Epithelial cell of esophagus (primary cell): ENCODE results near the gene MBD3.

Experiments
- DNase-seq: peaks from one replicate; pipeline ENCODE4 v3.0.0; 2010; ENCODE audit warnings: low read depth
- H3K4me3 ChIP-seq: 2 replicates; pipeline ENCODE4 v1.5.1; 2011; ENCODE audit warnings: mild to moderate bottlenecking, low read length, control low read depth
- TF ChIP-seq, protein P1 (sequence below): IDR thresholded peaks from 2 replicates; pipeline ENCODE4 v1.5.1; 2011; ENCODE audit warnings: low read depth, mild to moderate bottlenecking, low read length, control low read depth, inconsistent platforms; ENCODE audit not compliant: insufficient read depth; ENCODE audit errors: missing control alignments

Gene MBD3

DNA sequence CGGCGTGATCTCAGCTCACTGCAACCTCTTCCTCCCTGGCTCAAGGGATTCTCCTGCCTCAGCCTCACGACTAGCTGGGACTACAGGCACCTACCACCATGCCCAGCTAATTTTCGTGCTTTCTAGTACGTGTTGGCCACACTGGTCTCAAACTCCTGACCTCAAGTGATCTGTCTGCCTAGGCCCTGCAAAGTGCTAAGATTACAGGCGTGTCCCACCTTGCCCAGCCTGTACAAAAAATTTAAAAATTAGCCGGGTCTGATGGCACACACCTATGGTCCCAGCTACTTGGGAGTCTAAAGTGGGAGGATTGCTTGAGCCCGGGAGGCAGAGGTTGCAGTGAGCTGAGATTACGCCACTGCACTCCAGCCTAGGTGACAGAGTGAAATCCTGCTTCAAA is 19.9 kb downstream of the MBD3 start:
- DNase-seq: no peak
- no peak overlapping the region for H3K4me3 ChIP-seq
- TF ChIP-seq, protein P1, sequence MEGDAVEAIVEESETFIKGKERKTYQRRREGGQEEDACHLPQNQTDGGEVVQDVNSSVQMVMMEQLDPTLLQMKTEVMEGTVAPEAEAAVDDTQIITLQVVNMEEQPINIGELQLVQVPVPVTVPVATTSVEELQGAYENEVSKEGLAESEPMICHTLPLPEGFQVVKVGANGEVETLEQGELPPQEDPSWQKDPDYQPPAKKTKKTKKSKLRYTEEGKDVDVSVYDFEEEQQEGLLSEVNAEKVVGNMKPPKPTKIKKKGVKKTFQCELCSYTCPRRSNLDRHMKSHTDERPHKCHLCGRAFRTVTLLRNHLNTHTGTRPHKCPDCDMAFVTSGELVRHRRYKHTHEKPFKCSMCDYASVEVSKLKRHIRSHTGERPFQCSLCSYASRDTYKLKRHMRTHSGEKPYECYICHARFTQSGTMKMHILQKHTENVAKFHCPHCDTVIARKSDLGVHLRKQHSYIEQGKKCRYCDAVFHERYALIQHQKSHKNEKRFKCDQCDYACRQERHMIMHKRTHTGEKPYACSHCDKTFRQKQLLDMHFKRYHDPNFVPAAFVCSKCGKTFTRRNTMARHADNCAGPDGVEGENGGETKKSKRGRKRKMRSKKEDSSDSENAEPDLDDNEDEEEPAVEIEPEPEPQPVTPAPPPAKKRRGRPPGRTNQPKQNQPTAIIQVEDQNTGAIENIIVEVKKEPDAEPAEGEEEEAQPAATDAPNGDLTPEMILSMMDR: no peak

DNA sequence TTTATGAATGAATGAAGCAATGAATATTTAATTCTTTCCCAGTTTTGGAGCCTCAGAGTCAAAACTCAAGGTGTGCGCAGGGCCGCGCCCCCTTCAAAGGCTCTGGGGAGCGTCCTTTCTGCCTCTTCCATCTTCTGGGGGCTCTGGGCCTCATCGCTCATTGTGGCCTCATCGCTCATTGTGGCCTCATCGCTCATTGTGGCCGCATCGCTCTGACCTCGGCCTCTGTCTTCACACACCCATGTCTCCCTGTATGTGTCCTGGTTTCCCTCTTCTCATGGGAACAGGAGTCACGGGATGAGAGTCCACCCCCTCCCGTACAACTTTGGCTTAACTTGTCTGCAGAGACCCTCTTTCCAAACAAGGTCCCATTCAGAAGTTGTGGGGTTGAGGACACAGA is 21.3 kb downstream of the MBD3 start:
- DNase-seq: no peak
- H3K4me3 ChIP-seq: no peak overlapping the region
- TF ChIP-seq, protein P1: no peak

DNA sequence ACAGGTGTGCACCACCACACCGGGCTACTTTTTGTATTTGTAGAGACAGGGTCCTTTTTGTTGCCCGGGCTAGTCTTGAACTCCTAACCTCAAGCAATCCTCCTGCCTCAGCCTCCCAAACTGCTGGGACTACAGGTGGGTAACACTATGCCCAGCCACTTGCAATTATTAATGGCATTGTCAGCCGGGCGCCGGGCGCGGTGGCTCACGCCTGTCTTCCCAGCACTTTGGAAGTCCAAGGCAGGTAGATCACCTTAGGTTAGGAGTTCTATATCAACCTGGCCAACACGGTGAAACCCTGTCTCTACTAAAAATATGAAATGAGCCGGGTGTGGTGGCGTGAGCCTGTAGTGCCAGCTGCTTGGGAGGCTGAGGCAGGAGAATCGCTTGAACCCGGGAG is 21.8 kb downstream of the MBD3 start:
- no peak for DNase-seq
- TF ChIP-seq, protein P1: no peak
- no peak overlapping the region for H3K4me3 ChIP-seq

GRCh38 chr19:1569997-1570396 is 22.7 kb downstream of the MBD3 start:
- DNase-seq: no peak
- TF ChIP-seq, protein P1: no peak

GRCh38 chr19:1568320-1569019 is 24.2 kb downstream of the MBD3 start, which contains the start of gene MEX3D:
TSS of gene MEX3D (minus strand) at chr19:1568325. CDS start at chr19:1568058, 267 bp downstream.
- peak; percentile 77 for DNase-seq
- TF ChIP-seq, protein P1: no peak
- H3K4me3 ChIP-seq: peak within 1 kb of the TSS; percentile 59

More at GRCh38 chr19:1569997-1570396, 22.7 kb downstream of the MBD3 start:
- H3K4me3 ChIP-seq: no peak overlapping the region

DNA sequence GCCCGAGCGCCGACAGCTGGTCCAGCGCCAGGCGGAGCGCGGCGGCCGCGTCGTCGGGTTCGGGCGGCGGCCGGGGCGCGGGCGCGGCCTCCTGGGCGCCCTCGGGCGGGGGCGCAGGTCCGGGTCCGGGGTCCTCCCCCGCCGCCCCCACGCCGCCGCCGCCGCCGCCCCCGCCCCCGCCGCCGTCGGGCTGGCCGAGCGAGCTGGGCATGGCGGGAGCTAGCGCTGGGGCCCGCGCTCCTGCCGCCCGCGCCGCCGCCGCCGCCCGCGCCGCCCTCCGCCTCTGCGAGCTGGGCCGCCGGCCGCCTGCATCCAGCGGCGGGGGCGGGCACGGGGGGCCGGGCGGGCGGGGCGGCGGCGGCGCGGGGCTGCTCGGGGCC is 24.8 kb downstream of the MBD3 start:
- H3K4me3 ChIP-seq: no peak overlapping the region
- TF ChIP-seq, protein P1: no peak
- DNase-seq: no peak
